Cardiac muscle cell (in vitro differentiated cells and primary cell): ENCODE data around the gene SEC22B. TPM values are rescaled to one million over a fixed set of nuclear protein-coding genes. Genes with fewer than 3 reads are reported as not detected.
"Not testable (repeated sequence)": the region's sequence is repeated elsewhere in the genome, so short reads cannot be mapped to it uniquely, and the experiment has no call there.

Experiments used
- DNase-seq, 2 donors: peaks; one replicate each; pipeline versions ENCODE4 v3.0.0 to v3.0.0-alpha.2; 2010 to 2017; ENCODE audit warnings: low read depth in 1 of 2, low spot score in 1 of 2
- H3K27ac ChIP-seq: fragments of 200-600 bp; sonication (generic); 2 replicates; pipeline ENCODE4 v1.5.1; 2016
- H3K27me3 ChIP-seq: fragments of 200-600 bp; sonication (generic); 2 replicates; pipeline ENCODE4 v1.6.0; 2016; ENCODE audit warnings: control low read depth
- H3K36me3 ChIP-seq: fragments of 200-600 bp; sonication (generic); 2 replicates; pipeline ENCODE4 v1.5.1; 2016; ENCODE audit warnings: control low read depth
- H3K4me1 ChIP-seq: fragments of 200-600 bp; sonication (generic); 2 replicates; pipeline ENCODE4 v1.8.1; 2017; ENCODE audit warnings: low read depth, mild to moderate bottlenecking, mixed run types
- H3K4me3 ChIP-seq: fragments of 200-600 bp; sonication (generic); 2 replicates; pipeline ENCODE4 v1.5.1; 2016; ENCODE audit warnings: mild to moderate bottlenecking
- H3K9me3 ChIP-seq: fragments of 200-600 bp; sonication (generic); 2 replicates; pipeline ENCODE4 v1.5.1; 2017; ENCODE audit warnings: low read depth, mild to moderate bottlenecking, control low read depth
- CTCF ChIP-seq: IDR thresholded peaks from 2 replicates; pipeline ENCODE4 v1.5.1; 2012; ENCODE audit warnings: low read depth, mild to moderate bottlenecking, low read length
- polyA plus RNA-seq: library from polyadenylated mRNA; unstranded; fragments of >200 nt; fragmentation: Nextera tagmentation; extraction: Ambion mirVana; gene quantifications from 2 replicates; pipeline ENCODE4 v1.2.1, GENCODE V29; 2016
- total RNA-seq: library from RNA; depleted of rRNA; stranded (reverse); fragments of >200 nt; gene quantifications from 2 replicates; pipeline ENCODE4 v1.2.3, GENCODE V29; 2016

Gene SEC22B
- total and polyA plus RNA-seq, 2 experiments from 2014 or later = 16.1 to 22.8 TPM

GRCh38 chr1:120133228-120133927 lies 42.9 kb downstream of the SEC22B start:
- no peak for DNase-seq
- no peaks in the 10 kb centered on the region for H3K36me3 ChIP-seq
- TF ChIP-seq CTCF = no peak
- no peaks in the 10 kb centered on the region for H3K27me3 ChIP-seq
- H3K4me3 ChIP-seq = no peak overlapping the region
- no peaks in the 10 kb centered on the region for H3K9me3 ChIP-seq
- H3K27ac ChIP-seq = no peak overlapping the region
- H3K4me1 ChIP-seq = no peaks in the 10 kb centered on the region

- not testable (repeated sequence) for DNase-seq, H3K36me3 ChIP-seq, H3K4me3 ChIP-seq, H3K4me1 ChIP-seq, H3K27me3 ChIP-seq, H3K9me3 ChIP-seq, H3K27ac ChIP-seq
Observed at GRCh38 chr1:120132406-120132763, 43.9 kb downstream of the SEC22B start.

- H3K27ac ChIP-seq, H3K36me3 ChIP-seq, H3K4me1 ChIP-seq, H3K27me3 ChIP-seq, H3K4me3 ChIP-seq, H3K9me3 ChIP-seq: not testable (repeated sequence)
- peak; percentile 4 to 89 for DNase-seq
Observed at GRCh38 chr1:120131611-120132405, 44.5 kb downstream of the SEC22B start.

DNA sequence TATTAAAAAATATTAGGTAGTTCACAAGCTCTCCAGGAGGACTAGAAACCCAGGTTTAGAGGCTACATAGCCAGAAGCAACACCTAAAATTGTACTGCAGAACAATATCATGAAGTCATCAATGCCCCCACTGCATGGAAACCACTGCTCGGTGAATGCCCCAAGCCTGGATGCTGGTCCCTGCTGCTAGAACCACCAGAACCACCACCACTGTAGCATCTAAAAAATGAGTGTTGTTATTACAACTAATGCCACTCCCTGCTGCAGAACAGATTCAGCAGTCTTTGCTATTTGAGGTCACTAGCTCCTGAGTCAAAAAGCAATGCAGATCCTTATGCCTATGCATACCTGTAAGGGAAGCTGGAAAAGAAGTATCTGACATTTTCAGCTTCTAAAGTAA lies 48.4 kb downstream of the SEC22B start:
- H3K4me3 ChIP-seq, H3K9me3 ChIP-seq, H3K4me1 ChIP-seq, DNase-seq, H3K36me3 ChIP-seq, H3K27ac ChIP-seq, H3K27me3 ChIP-seq: not testable (repeated sequence)

DNA sequence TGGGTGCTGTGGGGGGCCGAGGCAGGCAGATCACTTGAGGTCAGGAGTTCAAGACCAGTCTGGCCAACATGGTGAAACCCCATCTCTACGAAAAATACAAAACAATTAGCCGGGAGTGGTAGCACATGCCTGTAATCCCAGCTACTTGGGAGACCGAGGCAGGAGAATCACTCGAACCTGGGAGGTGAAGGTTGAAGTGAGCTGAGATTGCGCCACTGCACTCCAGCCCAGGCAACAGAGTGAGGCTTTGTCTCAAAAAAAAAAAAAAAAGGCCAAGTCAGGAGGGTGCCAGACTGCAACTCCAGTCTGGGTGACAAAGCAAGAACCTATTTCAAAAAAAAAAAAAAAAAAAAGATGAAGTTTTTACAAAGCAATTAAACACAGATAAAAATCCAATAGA lies 50.1 kb downstream of the SEC22B start:
- not testable (repeated sequence) for DNase-seq, H3K27ac ChIP-seq, H3K4me3 ChIP-seq, H3K9me3 ChIP-seq, H3K27me3 ChIP-seq, H3K4me1 ChIP-seq, H3K36me3 ChIP-seq

DNA sequence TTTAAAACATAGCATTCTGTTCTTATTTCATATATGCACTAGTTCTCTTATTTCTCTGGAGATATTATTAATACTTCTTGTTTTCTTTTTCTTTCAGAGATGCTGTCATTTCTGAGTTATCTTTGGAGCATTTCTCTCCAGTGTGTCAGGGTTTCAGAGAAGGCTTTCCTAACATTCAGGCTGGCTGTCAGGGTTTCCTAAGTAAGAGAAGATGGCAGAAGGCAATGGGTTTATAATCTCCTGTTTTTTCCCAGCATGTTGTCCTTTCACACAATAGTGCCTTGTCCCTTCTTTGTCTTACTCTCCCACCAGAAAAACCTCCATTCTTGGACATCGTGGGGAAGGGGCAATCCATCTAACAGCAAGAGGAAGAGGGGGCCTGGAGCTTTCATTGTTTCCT lies 51.7 kb downstream of the SEC22B start:
- H3K27ac ChIP-seq, H3K4me3 ChIP-seq, H3K4me1 ChIP-seq, H3K27me3 ChIP-seq, H3K36me3 ChIP-seq, DNase-seq, H3K9me3 ChIP-seq: not testable (repeated sequence)

- H3K4me3 ChIP-seq, H3K9me3 ChIP-seq, H3K27me3 ChIP-seq, DNase-seq, H3K4me1 ChIP-seq, H3K36me3 ChIP-seq, H3K27ac ChIP-seq: not testable (repeated sequence)
Observed at GRCh38 chr1:120123813-120124510, 52.4 kb downstream of the SEC22B start.

GRCh38 chr1:120122262-120122893 lies 53.9 kb downstream of the SEC22B start:
- H3K27me3 ChIP-seq, H3K27ac ChIP-seq, H3K9me3 ChIP-seq, DNase-seq, H3K4me3 ChIP-seq, H3K4me1 ChIP-seq, H3K36me3 ChIP-seq: not testable (repeated sequence)

- H3K27ac ChIP-seq = not testable (repeated sequence)
Observed at GRCh38 chr1:120121830-120122229, 54.5 kb downstream of the SEC22B start.

GRCh38 chr1:120120525-120120924 lies 55.8 kb downstream of the SEC22B start:
- H3K27me3 ChIP-seq, H3K36me3 ChIP-seq, H3K27ac ChIP-seq, H3K9me3 ChIP-seq, H3K4me3 ChIP-seq, DNase-seq, H3K4me1 ChIP-seq: not testable (repeated sequence)

More at GRCh38 chr1:120121830-120122229, 54.5 kb downstream of the SEC22B start:
- not testable (repeated sequence) for H3K4me3 ChIP-seq, H3K9me3 ChIP-seq, H3K36me3 ChIP-seq, DNase-seq, H3K27me3 ChIP-seq, H3K4me1 ChIP-seq

GRCh38 chr1:120117371-120118177 lies 58.7 kb downstream of the SEC22B start:
- not testable (repeated sequence) for H3K4me3 ChIP-seq, H3K9me3 ChIP-seq, H3K27me3 ChIP-seq, H3K4me1 ChIP-seq, H3K36me3 ChIP-seq
- peak overlapping the region; percentile 71 for H3K27ac ChIP-seq
- DNase-seq = peak in 1 of 2 donors; percentile 3

DNA sequence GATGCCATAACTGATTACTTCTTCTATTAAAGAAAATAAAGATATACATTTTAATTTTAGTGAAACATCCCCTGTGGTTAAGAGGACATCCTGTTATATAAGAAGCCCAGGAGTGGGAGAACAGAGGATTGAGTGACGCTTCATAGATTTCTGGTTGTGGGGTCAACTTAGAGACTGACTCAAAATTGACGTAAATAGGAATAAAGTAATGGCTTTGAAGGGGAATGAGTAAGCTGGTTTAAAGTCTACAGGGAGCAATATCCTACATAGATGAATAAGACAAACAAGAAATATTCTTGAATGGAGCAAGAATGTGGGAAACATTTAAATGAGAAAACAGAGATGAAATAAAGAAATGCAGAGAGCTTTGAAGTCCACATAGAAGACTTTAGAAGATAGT lies 60.2 kb downstream of the SEC22B start:
- H3K4me1 ChIP-seq, H3K27ac ChIP-seq, H3K9me3 ChIP-seq, H3K27me3 ChIP-seq, H3K4me3 ChIP-seq, H3K36me3 ChIP-seq, DNase-seq: not testable (repeated sequence)
